Measurements from ENCODE around the gene POU6F2. TPM values are rescaled to one million over a fixed set of nuclear protein-coding genes. Genes with fewer than 3 reads are reported as not detected.

POU6F2 gene
- total and polyA plus RNA-seq, 5 donors = 0.81 to 3.4 (median 2.9) TPM

- Histone ChIP-seq H3K27me3 (ENCODE audit: control insufficient read depth, insufficient read depth) (no peaks in the 10 kb centered on the region), H3K4me1 (ENCODE audit: control insufficient read depth, insufficient read depth, low read length) (no peaks in the 10 kb centered on the region), H3K9me3 (ENCODE audit: control insufficient read depth, low read length) (peaks cover 2% of the 10 kb centered on the region), H3K27ac (ENCODE audit: low read length) (no peak overlapping the region), H3K4me3 (ENCODE audit: low read length) (no peak overlapping the region)
- DNase-seq = no peak
- 74% methylated on average over 8 of the region's 8 CpGs for WGBS
- intact Hi-C loops (cut with DNase I) = loop anchor here (5.0 to 10.0 kb wide), 4 partner anchors 578 to 718 kb away; no protein-coding TSS in a partner anchor
- no peak for ATAC-seq
Observed at GRCh38 chr7:39515534-39516228, 538.0 kb downstream of the POU6F2 start.

GRCh38 chr7:39516498-39516897, 538.8 kb downstream of the POU6F2 start:
- no peak for ATAC-seq
- WGBS = 82% methylated on average over 7 of the region's 7 CpGs
- no peak for DNase-seq
- intact Hi-C loops (cut with DNase I) = loop anchor here (5.0 to 10.0 kb wide), 4 partner anchors 579 to 719 kb away; no protein-coding TSS in a partner anchor
- Histone ChIP-seq H3K4me1 (ENCODE audit: control insufficient read depth, insufficient read depth, low read length) (no peaks in the 10 kb centered on the region), H3K27ac (ENCODE audit: low read length) (no peak overlapping the region), H3K27me3 (ENCODE audit: control insufficient read depth, insufficient read depth) (no peaks in the 10 kb centered on the region), H3K9me3 (ENCODE audit: control insufficient read depth, low read length) (peaks cover 2% of the 10 kb centered on the region), H3K4me3 (ENCODE audit: low read length) (no peak overlapping the region)

- no peaks in the 10 kb centered on the region for H3K4me1 ChIP-seq (ENCODE audit: control insufficient read depth, insufficient read depth, low read length)
- 45% methylated on average over 3 of the region's 3 CpGs for WGBS
- H3K27ac ChIP-seq (ENCODE audit: low read length) = no peak overlapping the region
- H3K4me3 ChIP-seq (ENCODE audit: low read length) = no peak overlapping the region
- intact Hi-C loops (cut with DNase I) = loop anchor here (5.0 to 10.0 kb wide), 4 partner anchors 580 to 720 kb away; no protein-coding TSS in a partner anchor
- no peak for ATAC-seq
- no peak for DNase-seq
- H3K9me3 ChIP-seq (ENCODE audit: control insufficient read depth, low read length) = peaks cover 2% of the 10 kb centered on the region
- no peaks in the 10 kb centered on the region for H3K27me3 ChIP-seq (ENCODE audit: control insufficient read depth, insufficient read depth)
Observed at GRCh38 chr7:39517240-39517639, 539.5 kb downstream of the POU6F2 start.

Other genes starting within 250 kb of the POU6F2 start
- 10 to 100 TPM; 40.3 to 54.7 (median 50.0) TPM for gene VPS41, start 68.7 kb upstream of the POU6F2 start, total RNA-seq
- gene VPS41, start 68.7 kb upstream of the POU6F2 start, polyA plus RNA-seq = 11.5 TPM

Measured in right cardiac atrium (tissue), 5 donors.